ENCODE data around the gene YWHAG. TPM values are rescaled to one million over a fixed set of nuclear protein-coding genes. Genes with fewer than 3 reads are reported as not detected.
A peak's percentile ranks its signal among the peaks of the same experiment; 100 is the strongest.
"Not testable (repeated sequence)": the region's sequence is repeated elsewhere in the genome, so short reads cannot be mapped to it uniquely, and the experiment has no call there.

The YWHAG gene
- total and polyA plus RNA-seq, 8 donors = 15.7 to 55.7 (median 33.9) TPM

DNA sequence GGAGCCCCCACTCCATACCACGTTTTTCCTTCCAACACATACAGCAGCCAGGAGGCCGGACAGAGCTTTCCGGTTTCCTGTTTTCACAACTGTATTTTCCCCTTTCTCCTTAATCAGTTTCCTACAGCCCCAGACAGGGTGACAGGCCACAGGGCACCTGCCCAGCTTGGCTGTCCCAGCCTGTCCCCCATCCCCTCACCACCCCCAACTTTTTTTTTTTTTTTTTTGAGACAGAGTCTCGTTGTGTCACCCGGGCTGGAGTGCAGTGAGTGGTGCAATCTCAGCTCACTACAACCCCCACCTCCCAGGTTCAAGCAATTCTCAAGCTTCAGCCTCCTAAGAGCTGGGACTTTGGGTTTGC lies 66.6 kb downstream of the YWHAG start:
- no peak for TF ChIP-seq CTCF (IDR thresholded peaks at IDR 0.05)
- intact Hi-C loops (cut with DNase I) = no loop called here
- Histone ChIP-seq H3K27ac (peak overlapping the region; percentile 64 to 99 (median 92)), H3K27me3 (no peaks in the 10 kb centered on the region), H3K36me3 (no peaks in the 10 kb centered on the region), H3K9me3 (no peaks in the 10 kb centered on the region), H3K4me1 (peaks cover 17 to 45% (median 18%) of the 10 kb centered on the region in 3 donors), H3K4me3 (peak overlapping the region in 2 of 4 donors; percentile 24 to 31)
- peak in 1 of 6 donors; percentile 14 for DNase-seq
- 21 to 32% methylated on average over 5 of the region's 5 CpGs for WGBS, 2 donors
- peak; percentile 2 to 10 (median 4) for ATAC-seq
- no peak for FAIRE-seq

GRCh38 chr7:76291351-76292212 lies 67.2 kb downstream of the YWHAG start:
- WGBS, 2 donors = 9 to 10% methylated on average over 25 to 30 of the region's 30 CpGs
- DNase-seq (peak; percentile 81 to 95 (median 92)), FAIRE-seq (no peak), ATAC-seq (peak; percentile 69 to 85 (median 79))
- Histone ChIP-seq H3K36me3 (no peaks in the 10 kb centered on the region), H3K9me3 (no peaks in the 10 kb centered on the region), H3K4me1 (peaks cover 17 to 39% (median 18%) of the 10 kb centered on the region in 3 donors), H3K27ac (peak overlapping the region; percentile 64 to 99 (median 92)), H3K4me3 (peak overlapping the region in 2 of 4 donors; percentile 24 to 31), H3K27me3 (no peaks in the 10 kb centered on the region)
- peak; percentile 95 to 99 (median 98) for TF ChIP-seq CTCF (IDR thresholded peaks at IDR 0.05)
- intact Hi-C loops (cut with DNase I) = no loop called here

DNA sequence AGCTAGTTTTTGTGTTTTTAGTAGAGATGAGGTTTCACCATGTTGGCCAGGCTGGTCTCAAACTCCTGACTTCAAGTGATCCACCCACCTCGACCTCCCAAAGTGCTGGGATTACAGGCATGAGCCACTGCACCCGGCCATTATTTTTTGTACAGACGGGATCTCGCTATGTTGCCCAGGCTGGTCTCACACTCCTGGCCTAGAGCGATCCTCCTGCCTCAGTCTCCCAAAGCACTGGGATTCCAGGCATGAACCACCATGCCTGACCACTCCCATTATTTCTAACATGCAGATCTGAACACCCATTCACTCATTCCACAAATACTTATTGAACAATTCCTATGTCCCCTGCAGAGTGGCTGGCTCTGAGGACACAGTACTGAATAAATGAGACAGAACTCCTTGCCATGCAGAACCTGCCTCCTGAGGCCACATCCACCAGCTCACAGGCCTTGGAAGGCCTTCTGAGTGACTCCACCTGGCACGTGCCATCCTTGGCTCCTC lies 67.9 kb downstream of the YWHAG start:
- H3K36me3 ChIP-seq; H3K9me3 ChIP-seq; H3K27me3 ChIP-seq; H3K4me3 ChIP-seq; FAIRE-seq; intact Hi-C loops (cut with DNase I): not testable (repeated sequence)
- Histone ChIP-seq H3K27ac (peak overlapping the region; percentile 17 to 99 (median 82)), H3K4me1 (peaks cover 17 to 37% (median 18%) of the 10 kb centered on the region in 3 donors)
- peak in 1 of 4 donors; percentile 1 for ATAC-seq
- DNase-seq = peak in 1 of 6 donors; percentile 17
- WGBS, 2 donors = 75 to 80% methylated on average over 6 of the region's 6 CpGs

- Histone ChIP-seq H3K9me3 (no peaks in the 10 kb centered on the region), H3K4me1 (peaks cover 0 to 7% (median 6%) of the 10 kb centered on the region in 3 donors), H3K27ac (no peak overlapping the region), H3K27me3 (no peaks in the 10 kb centered on the region), H3K4me3 (no peak overlapping the region), H3K36me3 (no peaks in the 10 kb centered on the region)
- intact Hi-C loops (cut with DNase I) = no loop called here
- 81 to 84% methylated on average over 14 to 16 of the region's 16 CpGs for WGBS, 2 donors
- no peak for FAIRE-seq
- no peak for TF ChIP-seq CTCF (IDR thresholded peaks at IDR 0.05)
- peak in 1 of 6 donors; percentile 54 for DNase-seq
- ATAC-seq = no peak
These were observed 71.9 kb downstream of the YWHAG start for GRCh38 chr7:76286842-76287403.

DNA sequence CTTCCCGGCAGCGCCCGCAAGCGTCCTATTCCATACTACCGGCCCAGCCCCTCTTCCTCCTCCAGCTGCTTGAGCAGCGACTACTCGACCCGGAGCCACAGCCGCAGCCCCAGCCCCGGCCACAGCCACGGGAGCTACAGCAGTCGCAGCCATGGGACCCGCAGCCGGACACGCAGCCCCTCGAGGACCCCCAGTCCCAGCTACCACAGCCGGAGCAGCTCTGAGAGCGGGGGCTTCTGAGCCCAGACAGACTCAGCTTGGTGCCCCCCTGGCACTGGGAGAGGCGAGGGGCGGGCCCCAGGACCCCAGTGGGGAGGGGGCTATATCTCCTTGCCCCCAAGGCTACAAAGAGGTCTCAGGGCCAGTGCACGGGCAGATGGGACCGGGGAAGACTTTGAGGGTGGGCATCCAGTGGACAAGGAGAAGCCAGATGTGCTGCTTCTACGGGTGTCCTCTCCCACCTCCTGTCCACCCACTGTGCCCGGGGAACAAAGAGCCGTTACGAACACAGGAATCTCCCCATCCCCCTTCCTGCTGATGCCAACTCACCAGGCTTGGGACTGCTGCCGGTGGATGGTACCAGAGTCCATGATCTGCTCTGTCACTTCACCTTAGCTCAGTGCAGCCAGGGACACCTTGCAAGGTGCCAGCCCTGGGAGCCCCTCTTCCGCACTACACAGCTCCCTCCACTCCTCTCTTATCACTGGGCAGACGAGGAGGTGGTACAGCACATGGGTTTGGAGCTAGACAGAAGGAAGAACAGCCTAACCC lies 73.0 kb downstream of the YWHAG start:
- DNase-seq (peak in 1 of 6 donors; percentile 70), FAIRE-seq (no peak), ATAC-seq (no peak)
- Histone ChIP-seq H3K9me3 (no peaks in the 10 kb centered on the region), H3K36me3 (no peaks in the 10 kb centered on the region), H3K27ac (no peak overlapping the region), H3K27me3 (no peaks in the 10 kb centered on the region), H3K4me1 (no peaks in the 10 kb centered on the region), H3K4me3 (no peak overlapping the region)
- intact Hi-C loops (cut with DNase I) = no loop called here
- no peak for TF ChIP-seq CTCF (IDR thresholded peaks at IDR 0.05)
- WGBS, 2 donors = 85 to 86% methylated on average over 29 of the region's 29 CpGs

All from pancreas (tissue), 10 donors.